Measurements from ENCODE around the gene TCP10L.

Gene TCP10L

GRCh38 chr21:32529679-32530078 lies 55.6 kb downstream of the TCP10L start:
- no peak for DNase-seq (ENCODE audit: extremely low spot score)
- POLR2A ChIA-PET: no interaction called here

GRCh38 chr21:32525282-32525681 lies 60.0 kb downstream of the TCP10L start:
- CTCF ChIA-PET: interaction anchor here (1.8 to 2.1 kb wide), 2 partner anchors 15 to 75 kb away, joined by 4 to 5 read pairs; no protein-coding TSS in a partner anchor
- no peak for TF ChIP-seq CTCF (IDR thresholded peaks at IDR 0.05; ENCODE audit: control extremely low read depth, extremely low read depth, low read depth, missing control alignments)
- no peak for DNase-seq (ENCODE audit: extremely low spot score)
- POLR2A ChIA-PET: no interaction called here

More at GRCh38 chr21:32529679-32530078, 55.6 kb downstream of the TCP10L start:
- CTCF ChIA-PET: interaction anchor here (0.9 kb wide), 1 partner anchor 9 kb away, joined by 3 read pairs; no protein-coding TSS in a partner anchor
- TF ChIP-seq CTCF (IDR thresholded peaks at IDR 0.05; ENCODE audit: control extremely low read depth, extremely low read depth, low read depth, missing control alignments): no peak

- TF ChIP-seq CTCF (IDR thresholded peaks at IDR 0.05; ENCODE audit: control extremely low read depth, extremely low read depth, low read depth, missing control alignments): no peak
- POLR2A ChIA-PET: no interaction called here
- no peak for DNase-seq (ENCODE audit: extremely low spot score)
- CTCF ChIA-PET: interaction anchor here (1.4 to 2.1 kb wide), 4 partner anchors 9 to 77 kb away, joined by 3 to 5 read pairs (median 4); no protein-coding TSS in a partner anchor
Observed at GRCh38 chr21:32523988-32524719, 61.2 kb downstream of the TCP10L start.
